OCI-LY7 (cell line): ENCODE measurements around the gene SLC4A1AP.

Experiments used
- EZH2phosphoT487 ChIP-seq: fragments of 200-600 bp; sonication (generic); IDR thresholded peaks from 2 replicates; pipeline ENCODE4 v1.6.1; 2018; ENCODE audit warnings: low read depth, borderline replicate concordance, mild to moderate bottlenecking, mixed run types, antibody characterized with exemption, low read length, moderate library complexity, mixed read lengths
- TF ChIP-seq, protein P1 (sequence below): fragments of 200-600 bp; sonication (generic); conservative IDR thresholded peaks from 2 replicates; pipeline ENCODE4 v1.5.1; 2014; ENCODE audit warnings: mild to moderate bottlenecking, antibody characterized with exemption, low read length, moderate library complexity, mixed read lengths

DNA sequence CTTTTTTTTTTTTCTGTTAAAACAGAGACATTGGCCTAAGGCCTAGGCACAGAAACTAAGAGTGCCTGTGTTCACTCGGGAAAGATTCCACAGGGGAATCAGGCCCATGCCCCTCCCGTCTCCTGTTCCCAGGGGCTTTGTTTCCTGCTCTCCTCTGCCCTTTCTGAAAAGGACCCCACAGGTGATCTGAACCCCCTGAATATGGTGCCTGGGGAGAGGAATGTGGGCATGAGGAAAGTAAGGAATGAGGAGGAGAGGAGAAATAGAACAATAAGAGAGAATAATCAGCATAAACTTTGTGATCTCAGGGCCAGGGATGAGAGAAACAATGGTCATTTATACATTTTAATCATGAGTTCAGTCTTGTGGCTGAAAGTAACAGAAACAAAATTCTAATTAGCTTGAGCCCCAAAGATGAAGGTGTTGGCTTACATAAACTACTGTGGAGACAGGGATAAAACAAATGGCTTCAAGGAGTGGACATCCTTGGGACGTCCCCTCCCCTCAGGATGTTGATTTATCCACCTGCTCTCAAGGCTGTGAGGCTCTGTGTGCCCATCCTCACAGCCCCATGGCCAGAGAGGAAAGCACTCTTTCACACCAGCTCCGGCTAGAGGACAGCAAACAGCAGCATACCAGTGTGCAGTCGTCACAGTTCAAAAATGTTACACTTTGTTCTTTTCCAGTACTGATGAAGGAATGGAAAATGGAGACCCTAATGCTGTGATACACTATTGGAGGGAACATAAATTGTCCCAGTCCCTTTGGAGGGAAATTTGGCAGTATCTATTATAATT, 61.4 kb downstream of the SLC4A1AP start:
- TF ChIP-seq, protein P1, sequence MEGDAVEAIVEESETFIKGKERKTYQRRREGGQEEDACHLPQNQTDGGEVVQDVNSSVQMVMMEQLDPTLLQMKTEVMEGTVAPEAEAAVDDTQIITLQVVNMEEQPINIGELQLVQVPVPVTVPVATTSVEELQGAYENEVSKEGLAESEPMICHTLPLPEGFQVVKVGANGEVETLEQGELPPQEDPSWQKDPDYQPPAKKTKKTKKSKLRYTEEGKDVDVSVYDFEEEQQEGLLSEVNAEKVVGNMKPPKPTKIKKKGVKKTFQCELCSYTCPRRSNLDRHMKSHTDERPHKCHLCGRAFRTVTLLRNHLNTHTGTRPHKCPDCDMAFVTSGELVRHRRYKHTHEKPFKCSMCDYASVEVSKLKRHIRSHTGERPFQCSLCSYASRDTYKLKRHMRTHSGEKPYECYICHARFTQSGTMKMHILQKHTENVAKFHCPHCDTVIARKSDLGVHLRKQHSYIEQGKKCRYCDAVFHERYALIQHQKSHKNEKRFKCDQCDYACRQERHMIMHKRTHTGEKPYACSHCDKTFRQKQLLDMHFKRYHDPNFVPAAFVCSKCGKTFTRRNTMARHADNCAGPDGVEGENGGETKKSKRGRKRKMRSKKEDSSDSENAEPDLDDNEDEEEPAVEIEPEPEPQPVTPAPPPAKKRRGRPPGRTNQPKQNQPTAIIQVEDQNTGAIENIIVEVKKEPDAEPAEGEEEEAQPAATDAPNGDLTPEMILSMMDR = no peak
- TF ChIP-seq EZH2phosphoT487 = no peak
